ENCODE results near the gene ARFGAP1. TPM values are rescaled to one million over a fixed set of nuclear protein-coding genes. Genes with fewer than 3 reads are reported as not detected.

Gene ARFGAP1
- total and polyA plus RNA-seq, 2 donors (not counting 3 experiments of a cell fraction or from before 2014, with no cell fraction given) = 93.7 to 126 TPM

- TF ChIP-seq GATA2 (IDR thresholded peaks at IDR 0.05; ENCODE audit: insufficient read depth, insufficient read length, low read depth, low read length) (no peak), FOS (IDR thresholded peaks at IDR 0.05; ENCODE audit: borderline replicate concordance, insufficient read depth, low read length) (no peak), CTCF (IDR thresholded peaks at IDR 0.05; ENCODE audit: extremely low read depth in 1 of 2, insufficient read depth in 1 of 2, low read depth in 1 of 2, low read length in 2 of 2) (no peak), POLR2AphosphoS5 (IDR thresholded peaks at IDR 0.05; ENCODE audit: insufficient read depth, low read depth, low read length) (no peak), EZH2 (IDR thresholded peaks at IDR 0.05; ENCODE audit: borderline replicate concordance, low read depth, low read length, severe bottlenecking) (no peak)
- Histone ChIP-seq H3K27ac (ENCODE audit: insufficient read depth, low read depth, low read length) (no peak overlapping the region), H3K79me2 (ENCODE audit: control insufficient read depth, insufficient read depth, low read length) (no peaks in the 10 kb centered on the region), H3K4me1 (ENCODE audit: control insufficient read depth, extremely low read depth, insufficient read depth, low read length) (no peaks in the 10 kb centered on the region), H3K9me3 (replicated peaks; ENCODE audit: control insufficient read depth, insufficient read depth, low read length) (no peaks in the 10 kb centered on the region), H3K27me3 (ENCODE audit: control insufficient read depth in 2 of 2, insufficient read depth in 2 of 2, low read length in 2 of 2) (no peaks in the 10 kb centered on the region), H3K9ac (replicated peaks; ENCODE audit: extremely low read depth, insufficient read depth, low read length) (no peak overlapping the region), H3K9me1 (replicated peaks; ENCODE audit: control insufficient read depth, extremely low read depth, insufficient read depth, low read length) (no peaks in the 10 kb centered on the region), H4K20me1 (replicated peaks; ENCODE audit: control insufficient read depth, extremely low read depth, insufficient read depth, low read length) (no peaks in the 10 kb centered on the region), H3K36me3 (ENCODE audit: control insufficient read depth in 2 of 2, extremely low read depth in 1 of 2, insufficient read depth in 2 of 2, low read length in 2 of 2) (peaks cover 4 to 20% of the 10 kb centered on the region in 2 experiments), H3K4me2 (ENCODE audit: insufficient read depth, low read length) (no peak overlapping the region), H3K4me3 (replicated peaks in 1 of 3; ENCODE audit: insufficient read depth in 1 of 3, low read depth in 1 of 3, low read length in 3 of 3) (no peak overlapping the region), H2AFZ (ENCODE audit: low read depth, low read length) (no peak overlapping the region)
- intact Hi-C loops (cut with micrococcal nuclease) = loop anchor here (5.0 kb wide), 1 partner anchor 67 kb away; no protein-coding TSS in a partner anchor
- ChIA-PET POLR2A (no interaction called here), CTCF (interaction anchor here (1.4 to 3.8 kb wide), 3 partner anchors 19 to 66 kb away, joined by 3 to 50 read pairs (median 9); no protein-coding TSS in a partner anchor)
- FAIRE-seq = no peak
- TSS peak; percentile 61 for BruUV-seq (replicated peaks)
- DNase-seq (ENCODE audit: low read depth, low spot score) = no peak
- dilution Hi-C loops (cut with MboI; ENCODE audit: extremely low pct_ligation_motif_present, low sequenced_read_pairs) = no loop called here
These were observed 16.9 kb downstream of the ARFGAP1 start for GRCh38 chr20:63289311-63290135.
